Measurements from ENCODE around the gene THSD4. TPM values are rescaled to one million over a fixed set of nuclear protein-coding genes. Genes with fewer than 3 reads are reported as not detected.

THSD4 gene
- total and polyA plus RNA-seq, 2 of the 4 experiments (the other 2 are of a cell fraction): 25.5 to 31.1 TPM

GRCh38 chr15:71471347-71471746 is 356.1 kb downstream of the THSD4 start:
- H2BK15ac ChIP-seq (ENCODE audit: low read depth, low read length): no peak overlapping the region
- no TSS peak for BruUV-seq (replicated peaks)
- no CpG with 5 or more reads among the region's 1 CpG for WGBS, 2 experiments (ENCODE audit: extremely low coverage in 2 of 2, insufficient read length in 1 of 2)

More at GRCh38 chr15:71471347-71471746, 356.1 kb downstream of the THSD4 start:
- Histone ChIP-seq H3K4me2 (ENCODE audit: low read depth, low read length) (no peak overlapping the region), H2BK120ac (ENCODE audit: low read depth, low read length) (no peak overlapping the region), H2BK20ac (ENCODE audit: low read depth, low read length) (no peak overlapping the region), H3K9me1 (ENCODE audit: insufficient read depth, low read length) (peaks cover 14% of the 10 kb centered on the region), H4K5ac (ENCODE audit: low read depth, low read length) (no peak overlapping the region), H2BK5ac (ENCODE audit: low read depth, low read length, poor library complexity, severe bottlenecking) (no peak overlapping the region), H2AK9ac (replicated peaks; ENCODE audit: low read depth, low read length, poor library complexity) (no peak overlapping the region), H3K27me3 (ENCODE audit: control insufficient read depth, insufficient read depth, low read length) (no peaks in the 10 kb centered on the region), H3K4me3 (ENCODE audit: insufficient read depth, low read depth, low read length) (no peak overlapping the region), H3K36me3 (ENCODE audit: control insufficient read depth, insufficient read depth, low read length) (0 out of 2 replicates have a peak, but pooled peaks cover 1% of the 10 kb centered on the region), H2AK5ac (ENCODE audit: low read depth, low read length) (no peak overlapping the region), H3K9me3 (ENCODE audit: control insufficient read depth, insufficient read depth, low read length) (no peaks in the 10 kb centered on the region), H4K8ac (ENCODE audit: low read depth in 2 of 2, low read length in 2 of 2) (no peak overlapping the region), H3K23ac (ENCODE audit: low read depth, low read length) (no peak overlapping the region), H3K56ac (ENCODE audit: extremely low read depth, insufficient read depth, low read length) (no peak overlapping the region), H4K91ac (ENCODE audit: insufficient read depth, low read depth, low read length) (no peak overlapping the region), H3K4me1 (ENCODE audit: control insufficient read depth, insufficient read depth, low read length) (peaks cover 5% of the 10 kb centered on the region), H4K20me1 (ENCODE audit: insufficient read depth, low read length) (peaks cover 14% of the 10 kb centered on the region), H2AFZ (replicated peaks; ENCODE audit: low read length, poor library complexity) (no peak overlapping the region), H3K4ac (ENCODE audit: low read depth, low read length) (no peak overlapping the region), H3K18ac (ENCODE audit: low read depth, low read length) (no peak overlapping the region), H3K79me1 (ENCODE audit: low read depth in 1 of 2, low read length in 2 of 2) (peaks cover 6 to 18% of the 10 kb centered on the region in 2 experiments), H3K14ac (replicated peaks; ENCODE audit: low read depth, low read length) (peak overlapping the region; percentile 45; the same call in 1 of the 2 replicates), H3K9ac (ENCODE audit: low read depth, low read length) (no peak overlapping the region), H3K27ac (ENCODE audit: insufficient read depth, low read length) (no peak overlapping the region)
- dilution Hi-C loops (cut with HindIII; ENCODE audit: low sequenced_read_pairs, unreplicated experiment): no loop called here
- ATAC-seq (ENCODE audit: low read depth) (no peak), DNase-seq (peak; percentile 6)
- intact Hi-C loops (cut with micrococcal nuclease): no loop called here
- in situ Hi-C loops (cut with MboI; ENCODE audit: low sequenced_read_pairs): no loop called here
- ChIA-PET POLR2A (ENCODE audit: unreplicated experiment) (no interaction called here), CTCF (no interaction called here)
- no peak for TF ChIP-seq RCOR1 (IDR thresholded peaks at IDR 0.05; ENCODE audit: insufficient replicate concordance, low read length)
- no peak for TF ChIP-seq SMC3 (IDR thresholded peaks at IDR 0.05; ENCODE audit: low read depth, low read length)
- no peak for TF ChIP-seq RAD21 (IDR thresholded peaks at IDR 0.05; ENCODE audit: low read length)
- TF ChIP-seq MAZ (IDR thresholded peaks at IDR 0.05; ENCODE audit: borderline replicate concordance, low read depth, low read length): no peak
- TF ChIP-seq CEBPB (IDR thresholded peaks at IDR 0.05; ENCODE audit: low read depth, low read length): no peak
- no peak for TF ChIP-seq BHLHE40 (IDR thresholded peaks at IDR 0.05; ENCODE audit: low read depth, low read length)
- TF ChIP-seq, protein P1, sequence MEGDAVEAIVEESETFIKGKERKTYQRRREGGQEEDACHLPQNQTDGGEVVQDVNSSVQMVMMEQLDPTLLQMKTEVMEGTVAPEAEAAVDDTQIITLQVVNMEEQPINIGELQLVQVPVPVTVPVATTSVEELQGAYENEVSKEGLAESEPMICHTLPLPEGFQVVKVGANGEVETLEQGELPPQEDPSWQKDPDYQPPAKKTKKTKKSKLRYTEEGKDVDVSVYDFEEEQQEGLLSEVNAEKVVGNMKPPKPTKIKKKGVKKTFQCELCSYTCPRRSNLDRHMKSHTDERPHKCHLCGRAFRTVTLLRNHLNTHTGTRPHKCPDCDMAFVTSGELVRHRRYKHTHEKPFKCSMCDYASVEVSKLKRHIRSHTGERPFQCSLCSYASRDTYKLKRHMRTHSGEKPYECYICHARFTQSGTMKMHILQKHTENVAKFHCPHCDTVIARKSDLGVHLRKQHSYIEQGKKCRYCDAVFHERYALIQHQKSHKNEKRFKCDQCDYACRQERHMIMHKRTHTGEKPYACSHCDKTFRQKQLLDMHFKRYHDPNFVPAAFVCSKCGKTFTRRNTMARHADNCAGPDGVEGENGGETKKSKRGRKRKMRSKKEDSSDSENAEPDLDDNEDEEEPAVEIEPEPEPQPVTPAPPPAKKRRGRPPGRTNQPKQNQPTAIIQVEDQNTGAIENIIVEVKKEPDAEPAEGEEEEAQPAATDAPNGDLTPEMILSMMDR (conservative IDR thresholded peaks at IDR 0.05; ENCODE audit: low read depth, low read length): no peak
- no peak for TF ChIP-seq POLR2A (IDR thresholded peaks at IDR 0.05; ENCODE audit: low read depth, low read length)

Measured in IMR-90 (cell line).